Neural crest cell (in vitro differentiated cells): ENCODE data around the gene CCDC71L. TPM values are rescaled to one million over a fixed set of nuclear protein-coding genes. Genes with fewer than 3 reads are reported as not detected.

Source experiments
- DNase-seq: peaks from one replicate; pipeline ENCODE4 v3.0.0; 2021; ENCODE audit warnings: low read depth, mixed read lengths, low spot score
- H3K27ac Mint-ChIP-seq: one replicate; pipeline ENCODE4 v1.8.0; 2021; ENCODE audit warnings: mild to moderate bottlenecking, mixed read lengths; ENCODE audit not compliant: unreplicated experiment
- H3K27me3 Mint-ChIP-seq: 2 replicates; pipeline ENCODE4 v1.8.0; 2021; ENCODE audit warnings: low read depth, mild to moderate bottlenecking, mixed read lengths
- H3K36me3 Mint-ChIP-seq: 2 replicates; pipeline ENCODE4 v1.8.0; 2021; ENCODE audit warnings: low read depth, mild to moderate bottlenecking, mixed read lengths
- H3K4me1 Mint-ChIP-seq: 2 replicates; pipeline ENCODE4 v1.8.0; 2021; ENCODE audit warnings: mixed read lengths
- H3K4me3 Mint-ChIP-seq: one replicate; pipeline ENCODE4 v1.8.0; 2021; ENCODE audit warnings: mild to moderate bottlenecking, mixed read lengths
- H3K9me3 Mint-ChIP-seq: 2 replicates; pipeline ENCODE4 v1.8.0; 2021; ENCODE audit warnings: mixed read lengths
- CTCF ChIP-seq: fragments of 200-600 bp; sonication (generic); conservative IDR thresholded peaks from 2 replicates; pipeline ENCODE4 v1.5.0; 2021; ENCODE audit warnings: antibody characterized with exemption, mild to moderate bottlenecking
- total RNA-seq: library from RNA; stranded (reverse); gene quantifications from 2 replicates; pipeline ENCODE4 v1.2.1, GENCODE V29; 2021

The CCDC71L gene
- total RNA-seq, 1 donor from 2014 or later = 18.5 TPM

- DNase-seq = no peak
- Mint-ChIP-seq H3K27me3 (peaks cover 2% of the 10 kb centered on the region), H3K4me3 (peak overlapping the region; percentile 80), H3K4me1 (peaks cover 25% of the 10 kb centered on the region), H3K9me3 (peaks cover 3% of the 10 kb centered on the region), H3K36me3 (no peaks in the 10 kb centered on the region), H3K27ac (no peak overlapping the region)
- no peak for TF ChIP-seq CTCF
These were observed 1.6 kb downstream of the CCDC71L start for GRCh38 chr7:106659166-106659962.

- Mint-ChIP-seq H3K4me1 (peaks cover 25% of the 10 kb centered on the region), H3K36me3 (no peaks in the 10 kb centered on the region), H3K9me3 (peaks cover 3% of the 10 kb centered on the region), H3K27me3 (peaks cover 2% of the 10 kb centered on the region), H3K4me3 (peak overlapping the region; percentile 80), H3K27ac (no peak overlapping the region)
- no peak for TF ChIP-seq CTCF
- DNase-seq = no peak
These were observed 2.4 kb downstream of the CCDC71L start for GRCh38 chr7:106658316-106659165.

- no peak for TF ChIP-seq CTCF
- H3K27ac Mint-ChIP-seq = no peak overlapping the region
- peaks cover 2% of the 10 kb centered on the region for H3K27me3 Mint-ChIP-seq
- H3K9me3 Mint-ChIP-seq = peaks cover 3% of the 10 kb centered on the region
- no peaks in the 10 kb centered on the region for H3K36me3 Mint-ChIP-seq
- H3K4me1 Mint-ChIP-seq = peaks cover 25% of the 10 kb centered on the region
- no peak for DNase-seq
- H3K4me3 Mint-ChIP-seq = no peak overlapping the region
These were observed 3.6 kb downstream of the CCDC71L start for GRCh38 chr7:106657085-106657991.

GRCh38 chr7:106655703-106656498 lies 5.1 kb downstream of the CCDC71L start:
- Mint-ChIP-seq H3K4me1 (peaks cover 21% of the 10 kb centered on the region), H3K4me3 (no peak overlapping the region), H3K27me3 (no peaks in the 10 kb centered on the region), H3K27ac (no peak overlapping the region), H3K9me3 (no peaks in the 10 kb centered on the region), H3K36me3 (no peaks in the 10 kb centered on the region)
- TF ChIP-seq CTCF = no peak
- no peak for DNase-seq
